ENCODE results near the gene POU2F2. TPM values are rescaled to one million over a fixed set of nuclear protein-coding genes. Genes with fewer than 3 reads are reported as not detected.

The POU2F2 gene
- total RNA-seq, 2 experiments from 2014 or later = 33.5 to 59.5 TPM

GRCh38 chr19:42098781-42099180, 33.5 kb downstream of the POU2F2 start:
- Histone ChIP-seq H3K4me3 (ENCODE audit: low read depth, low read length, poor library complexity, severe bottlenecking) (no peak overlapping the region), H3K4me2 (ENCODE audit: low read length) (no peak overlapping the region), H4K20me1 (ENCODE audit: insufficient read depth, low read length) (no peaks in the 10 kb centered on the region), H3K9me2 (ENCODE audit: insufficient read depth, low read length) (no peaks in the 10 kb centered on the region), H3K27ac (ENCODE audit: low read depth, low read length, poor library complexity, severe bottlenecking) (no peak overlapping the region), H2AFZ (ENCODE audit: low read length) (no peak overlapping the region), H3K9me3 (ENCODE audit: low read length) (no peaks in the 10 kb centered on the region), H3K4me1 (ENCODE audit: insufficient read depth, low read length, poor library complexity, severe bottlenecking) (no peaks in the 10 kb centered on the region), H3K79me2 (ENCODE audit: insufficient read depth, low read depth, low read length) (no peaks in the 10 kb centered on the region), H3K36me3 (ENCODE audit: insufficient read depth, low read length) (peaks cover 94% of the 10 kb centered on the region)
- BruUV-seq (replicated peaks) = no TSS peak
- ChIA-PET POLR2A (no interaction called here), CTCF (ENCODE audit: unreplicated experiment) (no interaction called here)
- TF ChIP-seq EZH2phosphoT487 (IDR thresholded peaks at IDR 0.05; ENCODE audit: borderline replicate concordance, low read depth, low read length) (no peak), CTCF (conservative IDR thresholded peaks at IDR 0.05; ENCODE audit: low read length) (no peak)
- DNase-seq (ENCODE audit: low spot score) = no peak
- intact Hi-C loops (cut with micrococcal nuclease; ENCODE audit: unreplicated experiment) = no loop called here

- no peak overlapping the region for H3K27ac ChIP-seq (ENCODE audit: low read depth, low read length, poor library complexity, severe bottlenecking)
Observed at GRCh38 chr19:42097461-42097860, 34.8 kb downstream of the POU2F2 start.

More at GRCh38 chr19:42097461-42097860, 34.8 kb downstream of the POU2F2 start:
- Histone ChIP-seq H3K4me3 (ENCODE audit: low read depth, low read length, poor library complexity, severe bottlenecking) (no peak overlapping the region), H3K4me2 (ENCODE audit: low read length) (no peak overlapping the region), H2AFZ (ENCODE audit: low read length) (no peak overlapping the region), H4K20me1 (ENCODE audit: insufficient read depth, low read length) (no peaks in the 10 kb centered on the region), H3K9me3 (ENCODE audit: low read length) (no peaks in the 10 kb centered on the region), H3K79me2 (ENCODE audit: insufficient read depth, low read depth, low read length) (no peaks in the 10 kb centered on the region), H3K4me1 (ENCODE audit: insufficient read depth, low read length, poor library complexity, severe bottlenecking) (no peaks in the 10 kb centered on the region), H3K36me3 (ENCODE audit: insufficient read depth, low read length) (peaks cover 94% of the 10 kb centered on the region), H3K9me2 (ENCODE audit: insufficient read depth, low read length) (no peaks in the 10 kb centered on the region)
- BruUV-seq (replicated peaks) = no TSS peak
- CTCF ChIA-PET (ENCODE audit: unreplicated experiment) = no interaction called here
- no peak for TF ChIP-seq EZH2phosphoT487 (IDR thresholded peaks at IDR 0.05; ENCODE audit: borderline replicate concordance, low read depth, low read length)
- TF ChIP-seq CTCF (conservative IDR thresholded peaks at IDR 0.05; ENCODE audit: low read length) = no peak
- no peak for DNase-seq (ENCODE audit: low spot score)
- POLR2A ChIA-PET = no interaction called here
- intact Hi-C loops (cut with micrococcal nuclease; ENCODE audit: unreplicated experiment) = no loop called here

Measured in OCI-LY7 (cell line).